ENCODE measurements around the gene MIEF1. TPM values are rescaled to one million over a fixed set of nuclear protein-coding genes. Genes with fewer than 3 reads are reported as not detected.
A peak's percentile ranks its signal among the peaks of the same experiment; 100 is the strongest.

Gene MIEF1
- polyA plus RNA-seq: 34.4 TPM
- long read RNA-seq, donor 1, partial matches to known transcripts: 0 of 3 reads
- long read RNA-seq, donor 1, other reads (novel, unspliced or antisense): 0 of 3 reads
- long read RNA-seq, donor 2, full-length matches to known transcripts: 12 of 12 reads
- long read RNA-seq, donor 2, partial matches to known transcripts: 0 of 12 reads
- long read RNA-seq, donor 2, other reads (novel, unspliced or antisense): 0 of 12 reads
- long read RNA-seq, donor 3, full-length matches to known transcripts: 17 of 17 reads
- long read RNA-seq, donor 3, partial matches to known transcripts: 0 of 17 reads
- long read RNA-seq, donor 3, other reads (novel, unspliced or antisense): 0 of 17 reads
- long read RNA-seq, donor 4: 0 reads
- long read RNA-seq, donor 5, full-length matches to known transcripts: 4 of 4 reads
- long read RNA-seq, donor 5, partial matches to known transcripts: 0 of 4 reads
- long read RNA-seq, donor 5, other reads (novel, unspliced or antisense): 0 of 4 reads
- long read RNA-seq, donor 6, full-length matches to known transcripts: 6 of 6 reads
- long read RNA-seq, donor 6, partial matches to known transcripts: 0 of 6 reads
- long read RNA-seq, donor 6, other reads (novel, unspliced or antisense): 0 of 6 reads
- long read RNA-seq, donor 7, full-length matches to known transcripts: 5 of 5 reads
- long read RNA-seq, donor 7, partial matches to known transcripts: 0 of 5 reads
- long read RNA-seq, donor 7, other reads (novel, unspliced or antisense): 0 of 5 reads
- long read RNA-seq, donor 8, full-length matches to known transcripts: 4 of 12 reads
- long read RNA-seq, donor 8, partial matches to known transcripts: 8 of 12 reads
- long read RNA-seq, donor 8, other reads (novel, unspliced or antisense): 0 of 12 reads
- long read RNA-seq, donor 9, full-length matches to known transcripts: 5 of 5 reads
- long read RNA-seq, donor 9, partial matches to known transcripts: 0 of 5 reads
- long read RNA-seq, donor 9, other reads (novel, unspliced or antisense): 0 of 5 reads
- long read RNA-seq, donor 10, full-length matches to known transcripts: 11 of 36 reads
- long read RNA-seq, donor 10, partial matches to known transcripts: 25 of 36 reads
- long read RNA-seq, donor 10, other reads (novel, unspliced or antisense): 0 of 36 reads
- long read RNA-seq, donor 11, full-length matches to known transcripts: 10 of 10 reads
- long read RNA-seq, donor 11, partial matches to known transcripts: 0 of 10 reads
- long read RNA-seq, donor 11, other reads (novel, unspliced or antisense): 0 of 10 reads

DNA sequence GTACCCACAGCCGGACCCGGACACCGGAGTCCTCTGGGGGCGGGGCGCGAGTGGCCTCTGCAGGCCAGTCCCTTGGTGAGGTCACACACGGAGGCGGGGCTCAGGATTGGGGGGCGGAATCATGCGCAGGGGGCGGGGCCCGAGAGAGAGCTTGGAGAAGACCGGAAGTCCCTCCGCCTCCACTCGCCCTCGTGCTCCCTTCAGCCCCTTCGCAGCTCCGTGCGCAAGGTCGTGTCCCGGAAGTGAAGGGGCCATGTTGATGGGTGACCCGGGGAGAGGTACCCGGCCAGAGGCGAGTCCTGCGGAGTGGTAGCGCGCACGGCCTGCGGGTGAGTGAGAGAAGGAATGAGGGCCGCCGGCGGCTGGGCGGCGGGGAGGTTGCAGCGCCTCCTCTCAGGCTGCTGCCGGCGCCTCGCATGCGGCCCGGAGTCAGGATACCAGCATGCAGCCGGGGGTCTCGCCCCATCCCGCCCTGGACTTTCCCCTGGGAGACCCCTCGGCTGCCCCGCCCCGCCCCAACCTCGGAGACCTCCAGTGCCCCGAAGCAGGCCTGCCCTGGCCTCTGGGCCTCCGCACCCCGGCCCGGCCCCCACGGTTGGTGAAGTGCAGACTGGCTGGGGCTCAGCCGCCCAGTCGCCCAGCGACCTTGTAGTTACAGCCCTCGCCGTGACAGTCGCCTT lies at the start of gene MIEF1:
MIEF1 (plus strand) TSS at position 182 of the 680 bp plus-strand sequence. CDS start 9,005 bp downstream, outside the sequence.
- peak; percentile 98 for DNase-seq
- H3K27ac ChIP-seq (ENCODE audit: low read length): peak within 1 kb of the TSS; percentile 70
- peaks cover 21% of the 10 kb centered on the region for H3K4me1 ChIP-seq (ENCODE audit: control insufficient read depth, insufficient read depth, low read length)
- peaks cover 36% of the 10 kb centered on the region for H3K36me3 ChIP-seq (ENCODE audit: control insufficient read depth, insufficient read depth, low read length)
- H3K4me3 ChIP-seq (ENCODE audit: low read length): peak within 1 kb of the TSS; percentile 73
- no peaks in the 10 kb centered on the region for H3K9me3 ChIP-seq (ENCODE audit: control insufficient read depth, low read depth, low read length)
- no peaks in the 10 kb centered on the region for H3K27me3 ChIP-seq (ENCODE audit: control insufficient read depth, insufficient read depth, low read length)
- WGBS (ENCODE audit: insufficient coverage, low lambda C conversion rate): 0% methylated on average over 3 of the region's 58 CpGs

DNA sequence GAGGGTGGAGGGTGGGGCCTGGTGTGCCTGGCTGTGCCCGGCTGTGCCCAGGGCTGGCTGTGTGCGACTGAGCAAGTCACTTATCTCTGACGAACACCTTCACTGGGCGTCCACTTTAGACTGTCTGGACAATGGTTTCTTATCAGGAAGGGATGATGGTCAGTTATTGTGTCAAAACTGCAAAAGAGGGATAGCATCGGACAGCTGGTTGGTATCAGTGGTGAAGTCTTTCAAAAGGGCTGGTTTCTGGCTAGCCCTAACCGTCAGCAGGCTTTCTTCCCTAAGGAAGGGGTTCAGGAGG lies 49.4 kb upstream of the MIEF1 start:
- H3K27me3 ChIP-seq (ENCODE audit: control insufficient read depth, insufficient read depth, low read length): peaks cover 8% of the 10 kb centered on the region
- DNase-seq: no peak
- H3K27ac ChIP-seq (ENCODE audit: low read length): no peak overlapping the region
- no peaks in the 10 kb centered on the region for H3K36me3 ChIP-seq (ENCODE audit: control insufficient read depth, insufficient read depth, low read length)
- peaks cover 7% of the 10 kb centered on the region for H3K9me3 ChIP-seq (ENCODE audit: control insufficient read depth, low read depth, low read length)
- no peak overlapping the region for H3K4me3 ChIP-seq (ENCODE audit: low read length)
- peaks cover 35% of the 10 kb centered on the region for H3K4me1 ChIP-seq (ENCODE audit: control insufficient read depth, insufficient read depth, low read length)
- WGBS (ENCODE audit: insufficient coverage, low lambda C conversion rate): no CpG with 5 or more reads among the region's 6 CpGs

DNA sequence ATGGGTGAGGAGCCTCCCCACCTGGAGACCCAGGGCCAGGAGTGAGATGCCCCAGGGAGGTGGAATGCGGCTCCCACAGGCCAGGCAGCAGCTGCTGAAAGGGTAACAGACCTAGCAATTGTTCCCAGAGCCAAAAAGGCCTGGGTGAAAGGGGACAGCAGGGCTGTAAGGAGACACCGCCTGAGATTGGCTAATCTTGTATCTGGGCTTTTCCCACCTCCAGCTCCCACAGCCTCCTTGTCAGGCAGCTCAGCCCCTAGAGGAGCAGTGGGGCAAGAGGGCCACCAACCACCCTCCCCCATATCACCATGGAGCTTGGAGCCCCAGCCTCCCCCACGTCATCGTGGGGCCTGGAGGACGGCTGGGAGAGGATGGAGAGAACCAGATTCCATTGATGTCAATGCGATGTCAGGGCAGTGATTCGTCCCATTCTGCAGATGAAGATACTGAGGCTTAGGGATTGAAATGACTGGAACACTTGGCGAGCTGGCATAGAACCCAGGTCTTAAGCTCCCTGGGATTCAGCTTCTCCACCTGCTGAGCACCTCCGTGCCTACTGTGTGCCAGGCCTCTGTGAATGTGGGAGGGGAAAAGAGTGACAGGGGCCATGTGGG lies 48.2 kb upstream of the MIEF1 start:
- WGBS (ENCODE audit: insufficient coverage, low lambda C conversion rate): 67% methylated on average over 3 of the region's 9 CpGs
- Histone ChIP-seq H3K4me1 (ENCODE audit: control insufficient read depth, insufficient read depth, low read length) (peaks cover 29% of the 10 kb centered on the region), H3K27ac (ENCODE audit: low read length) (peak overlapping the region; percentile 64)

DNA sequence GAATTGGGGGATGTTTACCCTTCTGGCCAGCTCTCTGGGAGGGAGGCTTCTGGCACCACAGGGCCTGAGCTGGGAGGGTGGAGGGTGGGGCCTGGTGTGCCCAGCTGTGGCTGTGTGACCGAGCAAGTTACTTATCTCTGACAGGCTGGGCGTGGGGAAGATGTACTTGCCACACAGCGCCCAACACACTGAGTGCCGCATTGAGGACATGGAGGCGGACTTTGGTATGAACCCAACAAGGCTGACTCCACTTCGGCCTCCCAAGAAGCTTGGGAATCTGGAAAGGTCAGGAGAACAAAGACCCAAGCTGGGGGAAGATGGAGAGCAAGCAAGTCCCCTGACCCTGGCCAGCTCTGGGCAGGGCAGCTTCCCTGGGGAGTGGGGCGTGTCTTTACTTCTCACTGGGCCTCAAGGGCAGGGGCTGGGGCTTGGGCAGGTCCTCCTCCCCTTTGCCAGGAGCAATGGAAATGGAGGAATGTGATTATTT lies 47.7 kb upstream of the MIEF1 start:
- no peak overlapping the region for H3K4me3 ChIP-seq (ENCODE audit: low read length)
- H3K4me1 ChIP-seq (ENCODE audit: control insufficient read depth, insufficient read depth, low read length): peaks cover 23% of the 10 kb centered on the region
- no CpG with 5 or more reads among the region's 7 CpGs for WGBS (ENCODE audit: insufficient coverage, low lambda C conversion rate)
- peaks cover 19% of the 10 kb centered on the region for H3K27me3 ChIP-seq (ENCODE audit: control insufficient read depth, insufficient read depth, low read length)
- peaks cover 7% of the 10 kb centered on the region for H3K9me3 ChIP-seq (ENCODE audit: control insufficient read depth, low read depth, low read length)
- H3K36me3 ChIP-seq (ENCODE audit: control insufficient read depth, insufficient read depth, low read length): no peaks in the 10 kb centered on the region
- H3K27ac ChIP-seq (ENCODE audit: low read length): peak overlapping the region; percentile 64
- DNase-seq: peak; percentile 78 to 84

More for the DNA sequence above, 48.2 kb upstream of the MIEF1 start:
- Histone ChIP-seq H3K27me3 (ENCODE audit: control insufficient read depth, insufficient read depth, low read length) (peaks cover 19% of the 10 kb centered on the region), H3K36me3 (ENCODE audit: control insufficient read depth, insufficient read depth, low read length) (no peaks in the 10 kb centered on the region), H3K4me3 (ENCODE audit: low read length) (no peak overlapping the region), H3K9me3 (ENCODE audit: control insufficient read depth, low read depth, low read length) (peaks cover 7% of the 10 kb centered on the region)
- DNase-seq: no peak

DNA sequence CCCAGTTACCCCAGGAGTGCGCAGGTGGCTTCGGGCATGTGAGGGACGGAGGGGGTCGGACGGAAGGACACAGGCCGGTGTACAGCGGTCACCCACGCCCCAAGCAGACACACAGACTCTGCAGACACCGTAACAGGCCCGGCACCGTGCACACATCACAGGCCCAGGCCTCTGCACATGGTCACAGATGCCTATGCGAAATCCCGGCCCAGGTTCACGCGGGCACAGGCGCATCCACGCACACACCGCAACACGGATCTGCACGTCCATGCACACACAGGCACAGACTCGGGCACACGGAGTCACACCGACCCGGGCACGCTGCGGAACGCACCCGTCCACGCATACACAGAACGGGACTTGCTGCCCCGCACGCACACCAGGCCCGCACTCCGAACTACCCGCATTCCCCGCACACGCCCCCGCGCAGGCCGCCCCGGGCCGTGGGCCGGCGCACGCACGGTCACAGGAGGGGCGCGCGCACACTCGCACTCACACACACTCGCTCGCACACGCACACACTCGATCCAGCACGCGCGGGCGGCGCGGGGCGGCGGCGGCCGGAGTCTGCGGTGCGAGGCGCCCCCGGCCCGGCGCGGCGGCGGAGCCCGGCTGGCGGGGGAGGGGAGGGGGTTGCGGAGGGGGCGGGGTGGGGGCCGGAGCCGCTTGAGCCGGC lies 45.4 kb upstream of the MIEF1 start, which contains the start of gene MGAT3:
MGAT3 (plus strand) TSS at position 491 of the 676 bp plus-strand sequence. CDS start 30,336 bp downstream, outside the sequence.
- H3K4me1 ChIP-seq (ENCODE audit: control insufficient read depth, insufficient read depth, low read length): peaks cover 18% of the 10 kb centered on the region
- no peaks in the 10 kb centered on the region for H3K36me3 ChIP-seq (ENCODE audit: control insufficient read depth, insufficient read depth, low read length)
- no CpG with 5 or more reads among the region's 80 CpGs for WGBS (ENCODE audit: insufficient coverage, low lambda C conversion rate)
- peaks cover 19% of the 10 kb centered on the region for H3K27me3 ChIP-seq (ENCODE audit: control insufficient read depth, insufficient read depth, low read length)
- peak within 1 kb of the TSS; percentile 40 for H3K4me3 ChIP-seq (ENCODE audit: low read length)
- H3K27ac ChIP-seq (ENCODE audit: low read length): no peak within 1 kb of the TSS
- DNase-seq: no peak
- H3K9me3 ChIP-seq (ENCODE audit: control insufficient read depth, low read depth, low read length): peaks cover 7% of the 10 kb centered on the region

DNA sequence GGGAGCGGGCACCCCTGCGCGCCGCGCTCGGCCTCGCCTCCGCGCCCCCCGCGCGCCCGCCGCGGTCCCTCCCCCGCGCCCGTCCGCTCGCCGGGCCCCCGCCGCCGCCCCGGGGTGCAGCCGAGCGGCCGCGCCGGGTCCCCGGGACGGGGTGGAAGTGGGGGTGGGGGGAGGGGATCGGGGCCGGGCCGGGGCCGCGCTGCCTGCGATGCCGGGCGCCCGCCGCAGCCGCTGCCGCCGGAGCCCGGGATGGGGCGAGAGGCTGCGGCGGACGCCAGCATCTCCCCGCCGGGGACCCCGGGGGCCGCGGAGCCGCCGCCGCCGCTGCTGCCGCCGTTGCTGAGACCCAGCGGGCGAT lies 44.9 kb upstream of the MIEF1 start:
- DNase-seq: no peak
- Histone ChIP-seq H3K27ac (ENCODE audit: low read length) (no peak overlapping the region), H3K27me3 (ENCODE audit: control insufficient read depth, insufficient read depth, low read length) (peaks cover 19% of the 10 kb centered on the region), H3K9me3 (ENCODE audit: control insufficient read depth, low read depth, low read length) (peaks cover 7% of the 10 kb centered on the region), H3K36me3 (ENCODE audit: control insufficient read depth, insufficient read depth, low read length) (no peaks in the 10 kb centered on the region), H3K4me1 (ENCODE audit: control insufficient read depth, insufficient read depth, low read length) (peaks cover 18% of the 10 kb centered on the region), H3K4me3 (ENCODE audit: low read length) (no peak overlapping the region)
- WGBS (ENCODE audit: insufficient coverage, low lambda C conversion rate): no CpG with 5 or more reads among the region's 63 CpGs

DNA sequence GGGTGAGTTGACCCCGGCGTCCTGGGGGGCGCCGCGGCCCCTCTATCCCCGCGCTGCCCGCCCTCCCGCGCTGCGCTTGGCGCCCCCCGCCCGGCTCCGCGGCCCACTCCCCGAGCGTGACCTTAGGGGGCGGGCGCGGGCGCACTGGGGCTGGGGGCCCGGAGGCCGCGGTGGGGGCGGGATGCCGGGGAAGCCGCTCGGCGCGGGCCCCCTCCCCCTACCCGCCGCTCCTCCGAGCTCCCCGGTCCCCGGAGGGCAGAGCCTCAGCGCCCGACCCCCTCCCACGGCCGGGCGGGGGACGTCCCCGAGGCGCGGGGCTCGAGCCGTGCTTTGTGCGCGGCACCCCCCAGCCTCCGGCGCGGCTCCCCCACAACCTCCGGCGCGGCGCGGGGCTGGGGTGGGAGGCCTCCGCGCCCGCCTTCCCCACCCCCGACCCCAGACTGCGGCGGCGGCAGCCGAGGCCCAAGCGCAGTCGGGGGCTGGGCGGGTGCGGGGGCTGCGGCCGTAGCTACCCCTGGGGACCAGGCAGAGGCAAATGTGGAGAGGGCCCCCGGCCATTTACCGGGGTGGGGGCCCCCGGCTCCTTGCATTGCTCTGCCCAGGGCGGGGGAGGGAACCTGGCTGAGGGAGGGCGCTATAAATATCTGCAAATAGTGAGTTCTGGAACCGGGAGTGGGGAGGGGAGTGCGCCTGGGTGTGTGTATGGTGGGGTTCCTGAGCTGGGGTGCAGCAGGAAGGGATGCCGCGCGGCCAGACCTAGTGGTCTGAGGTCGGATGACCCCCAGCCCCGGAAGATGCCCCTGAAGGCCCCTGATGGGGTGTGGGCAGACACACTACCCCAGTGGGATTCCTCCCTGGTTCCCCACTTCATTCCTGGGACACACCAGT lies 44.3 kb upstream of the MIEF1 start:
- peak overlapping the region; percentile 40 for H3K4me3 ChIP-seq (ENCODE audit: low read length)
- peaks cover 18% of the 10 kb centered on the region for H3K4me1 ChIP-seq (ENCODE audit: control insufficient read depth, insufficient read depth, low read length)
- WGBS (ENCODE audit: insufficient coverage, low lambda C conversion rate): no CpG with 5 or more reads among the region's 83 CpGs
- DNase-seq: peak in 1 of 2 donors; percentile 23
- no peak overlapping the region for H3K27ac ChIP-seq (ENCODE audit: low read length)
- H3K9me3 ChIP-seq (ENCODE audit: control insufficient read depth, low read depth, low read length): peaks cover 7% of the 10 kb centered on the region
- peaks cover 19% of the 10 kb centered on the region for H3K27me3 ChIP-seq (ENCODE audit: control insufficient read depth, insufficient read depth, low read length)
- H3K36me3 ChIP-seq (ENCODE audit: control insufficient read depth, insufficient read depth, low read length): no peaks in the 10 kb centered on the region

DNA sequence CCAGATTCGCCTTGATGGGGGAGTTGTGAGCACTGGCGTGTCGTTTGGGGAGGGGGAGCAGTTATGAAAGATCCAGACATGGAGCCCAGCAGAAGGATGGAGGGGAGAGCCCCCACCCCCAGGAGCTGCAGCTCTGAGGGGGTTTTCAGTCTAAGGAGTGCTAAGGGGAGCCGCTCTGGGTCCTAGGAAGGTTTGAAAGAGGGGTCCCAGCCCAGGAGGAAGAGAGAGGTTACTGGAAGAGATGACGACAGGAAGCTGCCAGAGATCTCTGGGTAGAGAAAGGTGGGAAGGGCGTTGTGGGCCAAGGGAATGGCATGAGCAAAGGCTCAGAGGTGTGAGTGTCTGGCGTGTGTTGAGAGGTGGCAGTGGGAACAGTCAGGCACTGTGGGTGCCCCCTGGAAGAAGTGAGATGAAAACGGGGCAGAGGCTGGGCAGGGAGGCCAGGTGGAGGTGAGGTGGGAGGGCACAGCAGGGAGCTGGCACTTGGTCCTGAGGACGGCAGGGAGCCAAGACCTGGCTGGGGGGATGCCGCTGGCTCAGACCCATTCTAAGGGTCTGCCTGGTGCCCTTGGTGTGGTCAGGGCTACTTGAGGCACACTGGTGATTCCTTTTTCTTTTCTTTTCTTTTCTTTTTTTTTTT lies 43.5 kb upstream of the MIEF1 start:
- peak overlapping the region; percentile 40 for H3K4me3 ChIP-seq (ENCODE audit: low read length)
- H3K4me1 ChIP-seq (ENCODE audit: control insufficient read depth, insufficient read depth, low read length): peaks cover 18% of the 10 kb centered on the region
- no peak overlapping the region for H3K27ac ChIP-seq (ENCODE audit: low read length)
- H3K9me3 ChIP-seq (ENCODE audit: control insufficient read depth, low read depth, low read length): peaks cover 7% of the 10 kb centered on the region
- 40% methylated on average over 1 of the region's 10 CpGs for WGBS (ENCODE audit: insufficient coverage, low lambda C conversion rate)
- H3K27me3 ChIP-seq (ENCODE audit: control insufficient read depth, insufficient read depth, low read length): peaks cover 19% of the 10 kb centered on the region
- no peaks in the 10 kb centered on the region for H3K36me3 ChIP-seq (ENCODE audit: control insufficient read depth, insufficient read depth, low read length)
- DNase-seq: no peak

All from large intestine (tissue), 12 donors.